Astrocyte (in vitro differentiated cells and primary cell): ENCODE results near the gene PRAF2.

Source experiments
- EZH2 ChIP-seq: IDR thresholded peaks from 2 replicates; pipeline ENCODE4 v1.6.1; 2012; ENCODE audit warnings: mild to moderate bottlenecking, low read length, inconsistent platforms; ENCODE audit not compliant: insufficient read depth
- TF ChIP-seq, protein P1 (sequence below): IDR thresholded peaks from 2 replicates; pipeline ENCODE4 v1.5.1; 2011; ENCODE audit warnings: low read depth, mild to moderate bottlenecking, inconsistent platforms, low read length, moderate library complexity; ENCODE audit not compliant: insufficient read depth

DNA sequence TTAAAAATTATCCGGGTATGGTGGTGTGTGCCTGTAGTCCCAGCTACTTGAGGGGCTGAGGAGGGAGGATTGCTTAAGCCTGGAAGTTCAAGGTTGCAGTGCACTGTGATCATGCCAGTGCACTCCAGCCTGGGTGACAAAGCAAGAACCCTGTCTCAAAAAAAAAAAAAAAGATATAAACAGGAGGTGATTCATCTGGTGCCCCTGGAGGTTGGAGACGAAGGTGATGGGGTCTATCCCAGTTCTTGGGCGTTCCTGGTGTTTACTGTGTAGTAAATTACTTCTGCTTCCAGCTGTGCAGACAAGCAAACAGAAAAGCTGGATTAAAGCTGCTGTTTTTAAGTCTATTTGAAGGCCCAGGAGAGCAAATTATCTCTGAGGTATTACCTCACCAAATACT is 29.8 kb upstream of the PRAF2 start:
- TF ChIP-seq, protein P1, sequence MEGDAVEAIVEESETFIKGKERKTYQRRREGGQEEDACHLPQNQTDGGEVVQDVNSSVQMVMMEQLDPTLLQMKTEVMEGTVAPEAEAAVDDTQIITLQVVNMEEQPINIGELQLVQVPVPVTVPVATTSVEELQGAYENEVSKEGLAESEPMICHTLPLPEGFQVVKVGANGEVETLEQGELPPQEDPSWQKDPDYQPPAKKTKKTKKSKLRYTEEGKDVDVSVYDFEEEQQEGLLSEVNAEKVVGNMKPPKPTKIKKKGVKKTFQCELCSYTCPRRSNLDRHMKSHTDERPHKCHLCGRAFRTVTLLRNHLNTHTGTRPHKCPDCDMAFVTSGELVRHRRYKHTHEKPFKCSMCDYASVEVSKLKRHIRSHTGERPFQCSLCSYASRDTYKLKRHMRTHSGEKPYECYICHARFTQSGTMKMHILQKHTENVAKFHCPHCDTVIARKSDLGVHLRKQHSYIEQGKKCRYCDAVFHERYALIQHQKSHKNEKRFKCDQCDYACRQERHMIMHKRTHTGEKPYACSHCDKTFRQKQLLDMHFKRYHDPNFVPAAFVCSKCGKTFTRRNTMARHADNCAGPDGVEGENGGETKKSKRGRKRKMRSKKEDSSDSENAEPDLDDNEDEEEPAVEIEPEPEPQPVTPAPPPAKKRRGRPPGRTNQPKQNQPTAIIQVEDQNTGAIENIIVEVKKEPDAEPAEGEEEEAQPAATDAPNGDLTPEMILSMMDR, result no peak
- no peak for TF ChIP-seq EZH2
